Smooth muscle cell (in vitro differentiated cells): Measurements from ENCODE around the gene ZNF423. TPM values are rescaled to one million over a fixed set of nuclear protein-coding genes. Genes with fewer than 3 reads are reported as not detected.

Source experiments
- DNase-seq: peaks from one replicate; lab custom pipeline; 2025; ENCODE audit not compliant: unreplicated experiment; lab: John Stamatoyannopoulos, UW
- H2AFZ ChIP-seq: fragments of 200-600 bp; sonication (generic); 2 replicates; pipeline ENCODE4 v1.6.0; 2016; ENCODE audit warnings: antibody characterized with exemption, low read depth, mild to moderate bottlenecking
- H3F3A ChIP-seq: fragments of 200-600 bp; sonication (generic); 2 replicates; pipeline ENCODE4 v1.6.0; 2017; ENCODE audit warnings: antibody characterized with exemption, low read depth
- H3K27ac ChIP-seq: fragments of 200-600 bp; sonication (generic); 2 replicates; pipeline ENCODE4 v1.5.1; 2016; ENCODE audit warnings: low read depth, mild to moderate bottlenecking
- H3K27me3 ChIP-seq: fragments of 200-600 bp; sonication (generic); 2 replicates; pipeline ENCODE4 v1.6.1; 2016; ENCODE audit warnings: low read depth, mild to moderate bottlenecking
- H3K36me3 ChIP-seq: fragments of 200-600 bp; sonication (generic); 2 replicates; pipeline ENCODE4 v1.5.1; 2016; ENCODE audit warnings: low read depth
- H3K4me1 ChIP-seq: fragments of 200-600 bp; sonication (generic); 2 replicates; pipeline ENCODE4 v1.5.1; 2016; ENCODE audit warnings: low read depth
- H3K4me2 ChIP-seq: fragments of 200-600 bp; sonication (generic); 2 replicates; pipeline ENCODE4 v1.6.0; 2016; ENCODE audit warnings: mild to moderate bottlenecking
- H3K4me3 ChIP-seq: fragments of 200-600 bp; sonication (generic); 2 replicates; pipeline ENCODE4 v1.5.1; 2016; ENCODE audit warnings: mild to moderate bottlenecking
- H3K79me2 ChIP-seq: fragments of 200-600 bp; sonication (generic); 2 replicates; pipeline ENCODE4 v1.6.0; 2016; ENCODE audit warnings: low read depth, mild to moderate bottlenecking
- H3K9ac ChIP-seq: fragments of 200-600 bp; sonication (generic); 2 replicates; pipeline ENCODE4 v1.6.0; 2016; ENCODE audit warnings: low read depth
- H3K9me3 ChIP-seq: fragments of 200-600 bp; sonication (generic); replicated peaks from 2 replicates; pipeline ENCODE4 v1.5.1; 2016; ENCODE audit warnings: low read depth
- H4K20me1 ChIP-seq: fragments of 200-600 bp; sonication (generic); 2 replicates; pipeline ENCODE4 v1.6.0; 2016; ENCODE audit warnings: low read depth
- WGBS: methylation state at CpG from one replicate; pipeline ENCODE4 v1.1.7; 2016; ENCODE audit warnings: low lambda C conversion rate; 5-methylcytosine and 5-hydroxymethylcytosine counted together
- polyA plus RNA-seq: library from polyadenylated mRNA; unstranded; fragments of >200 nt; fragmentation: Nextera tagmentation; extraction: Ambion mirVana; gene quantifications from 2 replicates; pipeline ENCODE4 v1.2.1, GENCODE V29; 2016
- total RNA-seq: library from RNA; depleted of rRNA; stranded (reverse); fragments of >200 nt; gene quantifications from 2 replicates; pipeline ENCODE4 v1.2.3, GENCODE V29; 2014
- TF ChIP-seq, protein P1 (sequence below): fragments of 200-600 bp; sonication (generic); IDR thresholded peaks from 2 replicates; pipeline ENCODE4 v1.5.1; 2017; ENCODE audit warnings: borderline replicate concordance, mild to moderate bottlenecking, antibody characterized with exemption; ENCODE audit not compliant: insufficient read depth, poor library complexity, severe bottlenecking

Gene ZNF423
- total RNA-seq (4.7 and 7.0 TPM in 2 replicates), polyA plus RNA-seq (6.9 and 8.8 TPM in 2 replicates)

DNA sequence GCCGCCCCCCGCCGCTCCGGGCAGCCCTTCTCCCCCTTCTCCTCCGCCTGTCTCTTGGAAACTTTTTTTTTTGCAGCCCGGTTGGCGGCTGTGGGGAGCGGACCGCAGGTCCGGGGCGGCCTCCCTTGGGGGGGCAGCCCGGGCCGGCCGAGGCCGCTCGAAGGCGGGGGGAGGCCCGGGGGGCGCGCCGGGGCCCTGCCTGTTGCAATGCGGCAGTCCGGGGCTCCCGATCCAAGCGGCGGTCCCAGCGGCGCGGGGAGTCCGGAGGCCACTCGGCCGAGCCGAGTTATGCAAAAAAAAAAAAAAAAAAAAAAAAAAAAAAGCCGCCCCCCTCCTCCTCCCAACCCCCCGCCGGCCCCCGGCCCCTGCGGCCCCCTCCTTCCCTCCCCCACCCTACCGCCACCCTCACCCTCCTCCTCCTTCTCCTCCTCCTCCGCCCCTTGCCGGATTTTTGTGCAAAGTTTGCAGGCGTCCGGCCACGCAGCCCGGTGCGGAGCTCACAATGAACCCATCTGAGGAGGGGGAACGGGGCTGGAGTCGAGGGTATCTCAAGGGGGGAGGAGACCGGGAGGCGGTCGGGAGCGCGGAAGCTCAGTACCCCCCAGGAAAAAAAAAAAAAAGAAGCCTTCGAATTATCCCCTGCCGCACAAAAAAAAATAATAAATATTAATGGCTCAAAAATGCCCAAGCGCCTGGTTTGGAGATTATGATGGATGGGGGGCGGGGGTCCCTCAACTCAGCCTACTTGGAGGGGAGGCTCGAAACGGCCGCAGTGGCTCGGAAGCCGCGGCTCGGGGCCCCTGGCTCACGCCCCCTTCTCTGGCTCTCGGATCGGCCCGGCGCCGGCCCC is at the start of gene ZNF423:
ZNF423 (minus strand) TSS at position 291 of the 850 bp plus-strand sequence. CDS start 338 bp downstream, outside the sequence.
- Histone ChIP-seq H3K27ac (peak within 1 kb of the TSS; percentile 63), H3K9ac (peak within 1 kb of the TSS; percentile 54), H3F3A (peaks cover 3% of the 10 kb centered on the region), H3K4me3 (peak within 1 kb of the TSS; percentile 98), H3K27me3 (no peaks in the 10 kb centered on the region), H2AFZ (peak within 1 kb of the TSS; percentile 84), H4K20me1 (peaks cover 19% of the 10 kb centered on the region), H3K9me3 (no peaks in the 10 kb centered on the region), H3K4me1 (peaks cover 32% of the 10 kb centered on the region), H3K4me2 (peak within 1 kb of the TSS; percentile 96), H3K79me2 (peaks cover 28% of the 10 kb centered on the region), H3K36me3 (no peaks in the 10 kb centered on the region)
- WGBS = 1% methylated on average over 48 of the region's 70 CpGs
- TF ChIP-seq, protein P1, sequence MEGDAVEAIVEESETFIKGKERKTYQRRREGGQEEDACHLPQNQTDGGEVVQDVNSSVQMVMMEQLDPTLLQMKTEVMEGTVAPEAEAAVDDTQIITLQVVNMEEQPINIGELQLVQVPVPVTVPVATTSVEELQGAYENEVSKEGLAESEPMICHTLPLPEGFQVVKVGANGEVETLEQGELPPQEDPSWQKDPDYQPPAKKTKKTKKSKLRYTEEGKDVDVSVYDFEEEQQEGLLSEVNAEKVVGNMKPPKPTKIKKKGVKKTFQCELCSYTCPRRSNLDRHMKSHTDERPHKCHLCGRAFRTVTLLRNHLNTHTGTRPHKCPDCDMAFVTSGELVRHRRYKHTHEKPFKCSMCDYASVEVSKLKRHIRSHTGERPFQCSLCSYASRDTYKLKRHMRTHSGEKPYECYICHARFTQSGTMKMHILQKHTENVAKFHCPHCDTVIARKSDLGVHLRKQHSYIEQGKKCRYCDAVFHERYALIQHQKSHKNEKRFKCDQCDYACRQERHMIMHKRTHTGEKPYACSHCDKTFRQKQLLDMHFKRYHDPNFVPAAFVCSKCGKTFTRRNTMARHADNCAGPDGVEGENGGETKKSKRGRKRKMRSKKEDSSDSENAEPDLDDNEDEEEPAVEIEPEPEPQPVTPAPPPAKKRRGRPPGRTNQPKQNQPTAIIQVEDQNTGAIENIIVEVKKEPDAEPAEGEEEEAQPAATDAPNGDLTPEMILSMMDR = no peak
- DNase-seq = no peak

DNA sequence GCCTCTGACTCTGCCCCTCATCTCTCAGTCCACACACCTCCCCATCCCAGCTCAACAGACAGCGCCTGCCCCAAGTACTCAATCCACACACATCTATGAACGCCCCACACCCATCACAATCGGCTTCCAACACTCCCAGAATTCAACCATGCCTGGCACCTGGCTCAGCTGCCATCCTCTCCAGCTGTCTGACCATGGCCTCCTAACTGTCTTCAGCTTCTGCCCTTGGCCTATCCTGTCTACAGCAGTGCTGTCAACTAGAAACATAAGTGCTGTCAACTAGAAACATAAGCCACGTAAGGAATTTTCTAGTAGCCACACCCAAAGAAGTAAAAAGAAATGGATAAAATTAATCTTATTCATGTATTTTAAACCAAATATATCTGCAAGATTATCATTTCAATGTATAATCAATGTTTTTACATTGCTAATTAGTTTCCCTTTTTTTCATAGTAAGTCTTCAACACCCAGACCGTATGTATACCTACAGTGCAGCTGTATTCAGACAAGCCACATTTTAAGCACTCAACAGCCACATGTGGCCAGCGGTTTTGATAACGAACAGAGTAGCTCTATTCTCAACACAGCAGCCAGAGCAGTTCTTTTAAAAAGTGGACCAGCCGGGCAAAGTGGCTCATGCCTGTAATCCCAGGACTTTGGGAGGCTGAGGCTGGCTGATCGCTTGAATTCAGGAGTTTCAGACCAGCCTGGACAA is 48.6 kb upstream of the ZNF423 start:
- no peak overlapping the region for H2AFZ ChIP-seq
- H3K9ac ChIP-seq = no peak overlapping the region
- DNase-seq = no peak
- H4K20me1 ChIP-seq = no peaks in the 10 kb centered on the region
- no peaks in the 10 kb centered on the region for H3K36me3 ChIP-seq
- H3K4me2 ChIP-seq = no peak overlapping the region
- no peaks in the 10 kb centered on the region for H3F3A ChIP-seq
- no peaks in the 10 kb centered on the region for H3K27me3 ChIP-seq
- H3K4me1 ChIP-seq = no peaks in the 10 kb centered on the region
- no peak overlapping the region for H3K27ac ChIP-seq
- no peaks in the 10 kb centered on the region for H3K79me2 ChIP-seq
- H3K9me3 ChIP-seq = no peaks in the 10 kb centered on the region
- 86% methylated on average over 9 of the region's 9 CpGs for WGBS
- no peak overlapping the region for H3K4me3 ChIP-seq
- TF ChIP-seq, protein P1 = no peak

DNA sequence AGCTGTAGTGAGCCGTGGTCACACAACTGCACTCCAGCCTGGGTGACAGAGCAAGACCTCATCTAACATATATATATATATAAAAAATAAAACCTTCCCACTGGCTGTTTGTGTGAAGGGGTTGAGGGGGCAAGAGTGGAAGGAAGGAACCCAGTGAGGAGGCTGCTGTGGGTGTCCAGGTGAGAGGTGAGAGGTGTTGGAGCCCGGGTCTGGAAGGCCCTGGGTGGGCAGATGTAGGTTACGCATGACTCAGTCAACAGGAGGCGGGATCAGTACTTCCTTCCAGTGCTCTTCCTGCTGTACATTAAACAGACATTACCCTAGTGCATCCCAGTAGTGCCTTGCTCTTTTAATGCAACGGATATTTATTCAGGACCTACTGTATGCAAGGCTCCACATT is 47.0 kb upstream of the ZNF423 start:
- no peaks in the 10 kb centered on the region for H3K27me3 ChIP-seq
- H3F3A ChIP-seq = no peaks in the 10 kb centered on the region
- H3K36me3 ChIP-seq = no peaks in the 10 kb centered on the region
- no peak overlapping the region for H3K4me2 ChIP-seq
- no peak for DNase-seq
- no peaks in the 10 kb centered on the region for H3K9me3 ChIP-seq
- no peak overlapping the region for H2AFZ ChIP-seq
- no peak overlapping the region for H3K4me3 ChIP-seq
- H3K79me2 ChIP-seq = no peaks in the 10 kb centered on the region
- TF ChIP-seq, protein P1 = no peak
- H3K27ac ChIP-seq = no peak overlapping the region
- no peaks in the 10 kb centered on the region for H4K20me1 ChIP-seq
- H3K4me1 ChIP-seq = no peaks in the 10 kb centered on the region
- H3K9ac ChIP-seq = no peak overlapping the region
- 80% methylated on average over 5 of the region's 5 CpGs for WGBS
